ENCODE results near the gene DOK7. TPM values are rescaled to one million over a fixed set of nuclear protein-coding genes. Genes with fewer than 3 reads are reported as not detected.

The DOK7 gene
- polyA plus RNA-seq, 3 donors, result not detected

GRCh38 chr4:3431446-3431993, 31.6 kb upstream of the DOK7 start:
- WGBS (ENCODE audit: insufficient coverage), result 98% methylated on average over 21 of the region's 28 CpGs
- Histone ChIP-seq H3K79me2 (ENCODE audit: insufficient read depth, low read length) (no peaks in the 10 kb centered on the region), H3K4me2 (replicated peaks; ENCODE audit: extremely low read depth, low read length, poor library complexity, severe bottlenecking) (no peak overlapping the region), H3K27ac (ENCODE audit: low read depth in 1 of 2, low read length in 2 of 2) (no peak overlapping the region), H3K9me3 (replicated peaks in 1 of 2; ENCODE audit: control insufficient read depth in 1 of 2, insufficient read depth in 1 of 2, low read length in 2 of 2) (no peaks in the 10 kb centered on the region), H3K9ac (ENCODE audit: insufficient read depth, low read length, poor library complexity, severe bottlenecking) (no peak overlapping the region), H3K36me3 (replicated peaks in 1 of 2; ENCODE audit: control insufficient read depth in 1 of 2, insufficient read depth in 2 of 2, low read length in 2 of 2) (peaks cover 2 to 9% of the 10 kb centered on the region in 2 donors), H2AFZ (ENCODE audit: insufficient read depth, low read depth, low read length, poor library complexity, severe bottlenecking) (no peak overlapping the region), H3K4me3 (replicated peaks in 1 of 3; ENCODE audit: low read depth in 2 of 3, low read length in 3 of 3) (no peak overlapping the region), H3K4me1 (ENCODE audit: control insufficient read depth in 1 of 2, insufficient read depth in 2 of 2, low read length in 2 of 2) (no peaks in the 10 kb centered on the region), H3K27me3 (ENCODE audit: control insufficient read depth in 2 of 2, insufficient read depth in 2 of 2, low read length in 2 of 2) (no peaks in the 10 kb centered on the region), H4K20me1 (ENCODE audit: insufficient read depth, low read length) (no peaks in the 10 kb centered on the region)
- Mint-ChIP-seq H3K4me3 (no peak overlapping the region), H3K27ac (peak overlapping the region in 2 of 7 donors; percentile 41 to 63), H3K27me3 (ENCODE audit: low read depth in 3 of 3) (peaks cover 0 to 2% (median 1%) of the 10 kb centered on the region in 3 donors), H3K36me3 (peaks cover 2 to 10% of the 10 kb centered on the region in 2 donors), H3K9me3 (no peaks in the 10 kb centered on the region), H3K4me1 (no peaks in the 10 kb centered on the region)
- intact Hi-C loops (cut with micrococcal nuclease), result no loop called here
- TF ChIP-seq CTCF (IDR thresholded peaks at IDR 0.05), result no peak
- DNase-seq, result no peak

GRCh38 chr4:3432381-3432790, 30.7 kb upstream of the DOK7 start:
- no peak for DNase-seq
- Histone ChIP-seq H3K4me3 (replicated peaks in 1 of 3; ENCODE audit: low read depth in 2 of 3, low read length in 3 of 3) (no peak overlapping the region), H3K36me3 (replicated peaks in 1 of 2; ENCODE audit: control insufficient read depth in 1 of 2, insufficient read depth in 2 of 2, low read length in 2 of 2) (peaks cover 2 to 9% of the 10 kb centered on the region in 2 donors), H3K79me2 (ENCODE audit: insufficient read depth, low read length) (no peaks in the 10 kb centered on the region), H3K27me3 (ENCODE audit: control insufficient read depth in 2 of 2, insufficient read depth in 2 of 2, low read length in 2 of 2) (no peaks in the 10 kb centered on the region), H3K4me1 (ENCODE audit: control insufficient read depth in 1 of 2, insufficient read depth in 2 of 2, low read length in 2 of 2) (peaks cover 3 to 8% of the 10 kb centered on the region in 2 donors), H2AFZ (ENCODE audit: insufficient read depth, low read depth, low read length, poor library complexity, severe bottlenecking) (no peak overlapping the region), H3K9me3 (replicated peaks in 1 of 2; ENCODE audit: control insufficient read depth in 1 of 2, insufficient read depth in 1 of 2, low read length in 2 of 2) (no peaks in the 10 kb centered on the region), H3K9ac (ENCODE audit: insufficient read depth, low read length, poor library complexity, severe bottlenecking) (no peak overlapping the region), H3K4me2 (replicated peaks; ENCODE audit: extremely low read depth, low read length, poor library complexity, severe bottlenecking) (no peak overlapping the region), H4K20me1 (ENCODE audit: insufficient read depth, low read length) (no peaks in the 10 kb centered on the region), H3K27ac (ENCODE audit: low read depth in 1 of 2, low read length in 2 of 2) (no peak overlapping the region)
- Mint-ChIP-seq H3K27me3 (ENCODE audit: low read depth in 3 of 3) (peaks cover 0 to 2% (median 1%) of the 10 kb centered on the region in 3 donors), H3K4me3 (no peak overlapping the region), H3K27ac (no peak overlapping the region), H3K4me1 (peaks cover 2% of the 10 kb centered on the region), H3K36me3 (peaks cover 2 to 10% of the 10 kb centered on the region in 2 donors), H3K9me3 (no peaks in the 10 kb centered on the region)
- intact Hi-C loops (cut with micrococcal nuclease), result no loop called here
- 90% methylated on average over 14 of the region's 16 CpGs for WGBS (ENCODE audit: insufficient coverage)
- TF ChIP-seq CTCF (IDR thresholded peaks at IDR 0.05), result no peak

Measured in CD14-positive monocyte (primary cell).